Measurements from ENCODE around the gene CDK5.
"Not testable (repeated sequence)": the region's sequence is repeated elsewhere in the genome, so short reads cannot be mapped to it uniquely, and the experiment has no call there.

The CDK5 gene

GRCh38 chr7:151033864-151034249 lies 23.8 kb downstream of the CDK5 start:
- no peak for DNase-seq (ENCODE audit: low spot score)

GRCh38 chr7:151032936-151033863 lies 24.5 kb downstream of the CDK5 start:
- DNase-seq (ENCODE audit: low spot score): no peak

- no peak for DNase-seq (ENCODE audit: low spot score)
Observed at GRCh38 chr7:151031011-151031410, 26.7 kb downstream of the CDK5 start.

- no peak for DNase-seq (ENCODE audit: low spot score)
Observed at GRCh38 chr7:151028948-151029501, 28.7 kb downstream of the CDK5 start.

DNA sequence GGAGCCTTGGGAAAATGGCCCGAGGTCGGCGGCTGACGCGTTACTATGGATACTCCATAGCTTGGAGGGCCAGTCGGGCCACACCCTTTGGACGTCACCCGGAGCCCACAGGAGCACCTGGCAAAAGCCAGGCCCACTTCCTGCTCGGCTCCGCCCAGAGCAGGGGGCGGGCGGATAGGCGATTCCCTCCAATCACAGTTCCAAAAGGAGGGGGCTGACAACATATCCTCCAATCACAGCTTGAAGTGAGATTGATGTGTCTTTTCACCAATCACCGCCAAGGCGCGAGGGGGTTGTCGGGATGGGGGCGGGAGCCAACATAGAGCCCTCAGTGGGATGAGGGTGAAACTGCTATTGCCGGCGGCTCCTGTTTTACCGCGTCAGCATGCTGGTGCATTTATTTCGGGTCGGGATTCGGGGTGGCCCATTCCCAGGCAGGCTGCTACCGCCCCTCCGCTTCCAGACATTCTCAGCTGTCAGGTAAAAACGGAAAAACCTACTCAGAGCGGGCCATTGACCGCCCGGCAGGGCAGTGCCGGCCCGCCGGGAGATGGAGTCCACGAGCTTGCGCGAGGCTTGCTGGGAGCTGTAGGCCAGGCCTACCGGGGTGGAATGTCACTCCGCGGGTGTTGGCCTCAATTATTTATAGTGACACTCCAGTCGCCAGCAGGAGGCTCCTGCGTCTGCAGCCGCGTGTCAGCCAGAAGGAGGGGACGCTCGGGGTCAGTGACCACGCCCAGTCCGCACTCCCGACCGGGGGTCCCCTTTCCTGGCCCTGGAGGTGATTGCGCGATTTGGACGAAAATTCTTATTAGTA lies 29.4 kb downstream of the CDK5 start, which contains the start of gene ABCB8:
Gene ABCB8 (plus strand): TSS at position 320 of the 817 bp plus-strand sequence. CDS start 66 bp downstream, at position 386.
- DNase-seq (ENCODE audit: low spot score): peak; percentile 99

- DNase-seq (ENCODE audit: low spot score): not testable (repeated sequence)
Observed at GRCh38 chr7:151027728-151028130, 30.0 kb downstream of the CDK5 start.

- DNase-seq (ENCODE audit: low spot score): not testable (repeated sequence)
Observed at GRCh38 chr7:151026771-151027727, 30.6 kb downstream of the CDK5 start.

DNA sequence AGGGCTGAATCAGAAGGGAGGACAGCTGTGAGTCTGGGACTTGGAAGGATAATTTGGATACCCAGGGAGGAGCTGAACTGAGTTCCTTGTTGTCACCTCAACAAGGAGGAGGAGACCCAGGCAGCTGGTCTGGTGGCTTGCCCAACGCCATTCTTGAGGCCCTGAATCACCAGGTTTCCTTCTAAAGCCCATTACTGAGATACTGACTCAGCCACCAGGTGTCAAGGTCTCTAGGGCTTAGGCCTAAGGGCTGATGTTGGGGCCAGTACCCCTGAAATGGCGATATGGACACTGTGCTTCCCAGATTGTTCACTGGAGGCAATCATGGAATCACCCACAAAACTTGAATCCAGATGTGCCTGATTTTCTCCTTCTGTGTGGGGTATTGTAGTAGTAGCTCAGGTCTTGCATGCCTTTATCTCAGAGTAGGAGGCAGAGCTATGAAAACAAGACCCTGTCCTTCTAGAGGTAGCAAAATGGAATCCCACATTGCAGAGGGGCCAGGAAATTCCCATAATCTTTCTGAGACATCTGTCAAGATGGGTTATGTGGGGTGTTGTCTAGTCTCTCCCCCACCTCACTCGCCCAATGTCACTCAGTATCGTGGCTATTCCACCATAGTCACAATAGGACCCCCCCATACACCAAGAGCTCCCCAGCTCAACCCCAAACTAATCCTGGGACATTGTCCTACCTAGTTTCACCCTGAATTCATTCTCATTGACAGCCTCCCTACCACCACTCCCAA lies 31.6 kb downstream of the CDK5 start:
- DNase-seq (ENCODE audit: low spot score): no peak

DNA sequence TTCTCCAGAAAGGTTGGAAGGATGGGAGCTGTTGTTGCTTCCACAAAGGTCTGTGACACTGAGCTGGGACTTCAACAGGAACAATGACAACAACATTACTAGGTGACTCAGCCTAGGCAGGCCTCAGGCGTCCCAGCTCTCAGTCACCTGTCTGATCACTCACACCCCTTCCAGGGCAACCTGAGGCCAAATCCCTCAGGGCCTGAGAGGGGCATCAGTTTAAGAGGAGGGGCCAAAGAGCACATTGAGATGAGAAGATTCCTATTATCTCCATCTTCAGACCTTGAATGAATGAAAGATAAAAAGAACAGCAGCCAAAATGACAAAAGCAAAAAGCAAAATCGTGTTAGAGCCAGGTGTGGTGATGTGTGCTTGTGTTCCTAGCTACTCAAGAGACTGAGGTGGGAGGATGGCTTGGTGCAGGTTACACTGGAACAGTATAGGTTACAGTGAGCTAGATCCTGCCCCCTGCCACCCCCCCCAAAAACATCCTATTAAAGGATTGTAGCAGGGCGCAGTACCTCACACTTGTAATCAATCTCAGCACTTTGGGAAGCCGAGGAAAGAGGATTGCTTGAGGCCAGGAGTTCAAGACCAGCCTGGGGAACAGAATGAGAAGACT lies 33.2 kb downstream of the CDK5 start, which contains the start of gene ATG9B:
Gene ATG9B (minus strand): TSS at position 60 of the 622 bp plus-strand sequence. CDS start 71 bp downstream, outside the sequence.
- DNase-seq (ENCODE audit: low spot score): no peak

DNA sequence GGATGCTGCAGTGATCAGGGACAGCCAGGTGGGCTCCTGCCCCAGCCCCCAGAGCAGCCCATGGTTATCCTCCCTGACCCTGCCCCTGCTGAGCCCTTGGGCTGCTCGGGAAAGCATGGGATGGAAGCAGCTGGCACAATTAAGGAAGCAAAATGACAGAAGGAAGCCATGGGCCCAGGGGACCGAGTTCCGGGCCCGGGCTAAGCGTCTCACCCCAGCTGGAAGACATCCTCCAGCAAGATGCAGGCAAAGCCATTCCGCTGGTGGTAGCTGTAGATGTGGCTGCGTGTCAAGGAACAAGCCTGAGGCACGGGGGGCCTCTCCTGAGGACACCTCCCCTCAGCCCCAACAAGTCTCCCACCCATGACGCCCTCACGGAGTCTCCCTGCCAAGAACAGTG lies 34.5 kb downstream of the CDK5 start:
- DNase-seq (ENCODE audit: low spot score): no peak

- DNase-seq (ENCODE audit: low spot score): no peak
Observed at GRCh38 chr7:151020231-151020630, 37.5 kb downstream of the CDK5 start.

- no peak for DNase-seq (ENCODE audit: low spot score)
Observed at GRCh38 chr7:151019130-151019447, 38.6 kb downstream of the CDK5 start.

DNA sequence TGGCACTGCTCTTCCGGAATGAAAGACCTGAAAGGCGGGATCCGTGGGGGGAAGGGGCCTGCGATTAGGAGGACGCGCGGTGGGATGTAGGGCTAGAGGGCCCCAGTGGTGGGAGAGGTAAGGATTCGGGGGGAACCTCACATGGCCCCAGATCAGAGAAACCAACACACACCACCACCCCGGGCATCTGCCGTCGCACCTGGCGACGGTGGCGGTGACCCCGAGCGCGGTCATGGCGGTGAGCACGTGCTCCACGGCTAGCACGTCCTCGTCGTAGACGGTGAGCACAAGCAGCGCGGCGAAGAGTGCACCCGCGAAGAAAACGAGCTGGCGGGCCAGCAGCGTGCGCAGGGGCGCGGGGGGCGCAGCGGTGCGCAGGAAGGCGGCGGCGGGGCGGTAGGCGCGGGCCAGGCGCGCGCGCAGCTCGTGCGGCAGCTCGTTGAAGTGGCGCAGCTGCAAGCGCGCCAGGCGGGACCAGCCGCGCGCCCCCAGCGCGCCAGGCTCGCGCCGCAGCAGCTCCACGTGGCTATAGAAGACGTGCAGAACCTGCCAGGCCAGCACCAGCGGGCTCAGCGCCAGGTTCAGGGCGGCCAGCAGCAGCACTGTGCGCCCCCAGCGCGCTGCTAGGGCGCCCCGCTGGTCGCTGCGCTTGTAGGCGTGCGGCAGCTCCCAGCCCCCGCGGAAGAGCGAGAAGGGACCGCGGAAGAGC lies 39.1 kb downstream of the CDK5 start:
- no peak for DNase-seq (ENCODE audit: low spot score)

- no peak for DNase-seq (ENCODE audit: low spot score)
Observed at GRCh38 chr7:151017953-151018420, 39.7 kb downstream of the CDK5 start.

DNA sequence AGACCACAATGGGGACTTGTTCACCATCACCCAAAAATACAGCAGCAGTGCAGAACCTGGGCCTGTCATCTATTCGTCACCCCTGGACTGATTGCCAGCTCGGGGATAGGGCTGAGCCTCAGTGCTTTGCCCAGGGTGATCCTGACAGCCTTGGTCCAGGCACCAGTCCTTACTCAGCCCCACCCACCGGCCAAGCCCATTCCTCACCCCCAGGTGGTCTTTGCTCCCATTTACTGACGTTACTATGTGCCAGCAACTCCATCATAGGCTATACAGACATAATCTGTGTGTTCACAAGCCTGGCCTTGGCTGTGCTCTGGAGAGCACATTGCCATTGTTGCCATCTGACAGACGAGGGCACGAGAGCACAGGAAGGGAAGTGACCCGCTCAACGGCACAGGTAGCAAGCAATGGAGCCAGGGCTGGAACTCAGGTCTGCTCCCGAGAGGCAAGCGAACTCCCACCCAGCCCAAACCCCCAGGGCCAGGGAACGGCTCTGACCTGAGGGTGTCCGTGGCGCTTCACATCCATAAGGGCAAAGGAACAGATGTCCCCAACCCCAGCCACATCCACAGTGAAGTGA lies 40.2 kb downstream of the CDK5 start:
- no peak for DNase-seq (ENCODE audit: low spot score)

- DNase-seq (ENCODE audit: low spot score): no peak
Observed at GRCh38 chr7:151016942-151017341, 40.8 kb downstream of the CDK5 start.

DNA sequence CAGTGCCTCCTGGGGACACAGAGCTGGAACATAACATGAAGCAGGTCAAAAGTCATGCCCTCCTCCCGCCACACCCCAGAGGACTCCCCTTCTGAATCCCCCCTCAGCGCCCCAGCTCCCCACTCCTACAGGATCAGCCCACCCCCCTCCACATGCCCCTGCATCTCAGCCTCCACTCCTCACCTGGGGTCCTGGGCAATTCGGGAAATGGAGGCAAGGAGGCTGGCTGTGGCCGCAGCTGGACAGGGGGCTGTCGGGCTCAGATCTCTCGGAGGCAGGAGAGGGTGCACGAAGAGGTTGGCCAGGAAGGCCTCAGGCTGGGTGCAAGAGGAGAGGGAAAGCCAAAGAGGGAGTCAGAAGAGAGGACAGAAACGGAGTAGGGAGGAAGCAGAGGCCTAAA lies 41.2 kb downstream of the CDK5 start:
- DNase-seq (ENCODE audit: low spot score): no peak

DNA sequence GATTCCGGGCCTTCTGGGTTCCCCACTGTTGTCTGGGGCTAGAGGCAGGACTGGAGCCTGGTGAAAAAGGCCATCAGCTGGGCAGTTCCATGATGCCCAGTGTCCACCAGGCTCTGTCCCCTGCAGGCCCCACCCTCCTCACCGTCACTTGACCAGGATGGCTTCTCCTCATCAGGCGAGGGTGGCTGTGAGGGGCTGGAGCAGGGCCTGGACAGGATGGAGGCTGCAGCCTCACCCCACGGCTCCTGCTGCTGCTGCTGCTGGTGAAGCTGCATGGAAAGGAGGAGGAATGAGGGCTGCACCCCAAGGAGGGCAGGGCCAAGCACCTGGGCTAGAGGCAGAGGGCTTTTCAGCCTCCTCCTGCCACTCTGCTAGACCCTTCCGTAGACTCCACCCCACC lies 41.7 kb downstream of the CDK5 start:
- no peak for DNase-seq (ENCODE audit: low spot score)

DNA sequence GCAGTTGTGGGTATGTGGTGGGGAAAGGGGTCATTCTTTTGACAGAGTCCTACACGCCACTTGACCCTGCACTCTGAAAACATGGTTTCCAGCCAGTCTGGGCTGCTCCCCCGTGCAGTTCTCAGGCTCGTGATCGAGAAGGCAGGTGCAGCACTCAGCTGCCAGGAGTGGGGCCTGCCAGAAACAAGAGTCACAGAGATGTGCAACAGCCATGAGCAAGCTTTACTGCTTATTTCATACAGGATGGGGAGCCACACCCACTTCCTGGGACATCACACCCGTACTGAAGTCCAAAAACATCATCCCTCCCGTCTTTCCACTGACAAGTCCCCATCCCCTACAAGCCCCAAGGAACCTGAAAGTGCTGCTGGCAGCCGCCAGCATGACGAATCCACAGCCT lies 42.7 kb downstream of the CDK5 start:
- no peak for DNase-seq (ENCODE audit: low spot score)

All from putamen (tissue), 1 donor.